Gastroesophageal sphincter (tissue), 3 donors: ENCODE results near the gene PLXNA1.

Experiments
- EP300 ChIP-seq: sonication (generic); formaldehyde crosslinking; IDR thresholded peaks from one replicate; pipeline ENCODE4 v1.6.1; 2017; ENCODE audit warnings: antibody characterized with exemption, mild to moderate bottlenecking
- POLR2A ChIP-seq, 2 donors: fragments of 450-650 bp; IDR thresholded peaks; one replicate each; pipeline ENCODE4 v1.6.1; 2017; ENCODE audit warnings: antibody characterized with exemption in 2 of 2, mild to moderate bottlenecking in 2 of 2, moderate library complexity in 1 of 2
- POLR2AphosphoS5 ChIP-seq: sonication (generic); formaldehyde crosslinking; IDR thresholded peaks from one replicate; pipeline ENCODE4 v1.6.1; 2017; ENCODE audit warnings: antibody characterized with exemption
- TF ChIP-seq, protein P1 (sequence below), 4 experiments: fragments of 200-600 bp in 2 of 4; fragments of 450-650 bp in 2 of 4; sonication (generic) in 1 of 4; IDR thresholded peaks; one replicate each; pipeline ENCODE4 v1.5.1; 2017 to 2019; ENCODE audit warnings: antibody characterized with exemption in 4 of 4, mild to moderate bottlenecking in 2 of 4, moderate library complexity in 2 of 4

DNA sequence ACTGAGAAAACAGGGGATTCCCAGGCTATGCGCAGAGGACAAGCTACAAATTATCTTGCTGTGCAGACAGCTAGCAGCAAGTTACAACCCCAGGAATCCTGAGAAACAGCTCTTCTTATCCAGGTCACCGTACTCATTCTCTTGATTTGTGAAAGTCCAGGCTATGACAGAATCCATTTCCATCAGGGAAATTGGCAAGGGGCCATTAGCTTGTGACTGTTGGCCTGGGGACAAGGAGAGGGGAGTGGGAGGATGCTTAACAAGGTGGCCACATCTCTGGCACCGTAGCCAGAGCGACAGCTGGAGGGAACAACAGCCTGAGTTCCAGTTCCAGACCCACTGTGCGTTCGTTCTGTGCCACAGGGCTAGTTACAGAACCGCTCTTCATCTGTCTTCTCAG lies 44.9 kb upstream of the PLXNA1 start:
- TF ChIP-seq, protein P1, sequence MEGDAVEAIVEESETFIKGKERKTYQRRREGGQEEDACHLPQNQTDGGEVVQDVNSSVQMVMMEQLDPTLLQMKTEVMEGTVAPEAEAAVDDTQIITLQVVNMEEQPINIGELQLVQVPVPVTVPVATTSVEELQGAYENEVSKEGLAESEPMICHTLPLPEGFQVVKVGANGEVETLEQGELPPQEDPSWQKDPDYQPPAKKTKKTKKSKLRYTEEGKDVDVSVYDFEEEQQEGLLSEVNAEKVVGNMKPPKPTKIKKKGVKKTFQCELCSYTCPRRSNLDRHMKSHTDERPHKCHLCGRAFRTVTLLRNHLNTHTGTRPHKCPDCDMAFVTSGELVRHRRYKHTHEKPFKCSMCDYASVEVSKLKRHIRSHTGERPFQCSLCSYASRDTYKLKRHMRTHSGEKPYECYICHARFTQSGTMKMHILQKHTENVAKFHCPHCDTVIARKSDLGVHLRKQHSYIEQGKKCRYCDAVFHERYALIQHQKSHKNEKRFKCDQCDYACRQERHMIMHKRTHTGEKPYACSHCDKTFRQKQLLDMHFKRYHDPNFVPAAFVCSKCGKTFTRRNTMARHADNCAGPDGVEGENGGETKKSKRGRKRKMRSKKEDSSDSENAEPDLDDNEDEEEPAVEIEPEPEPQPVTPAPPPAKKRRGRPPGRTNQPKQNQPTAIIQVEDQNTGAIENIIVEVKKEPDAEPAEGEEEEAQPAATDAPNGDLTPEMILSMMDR (IDR thresholded peaks at IDR 0.05) = no peak
- no peak for TF ChIP-seq POLR2A (IDR thresholded peaks at IDR 0.05)
- TF ChIP-seq POLR2AphosphoS5 = no peak
- TF ChIP-seq EP300 = no peak
